ENCODE data around the gene DRC1.

DRC1 gene

GRCh38 chr2:26394694-26395093 is 7.0 kb upstream of the DRC1 start:
- H3K27me3 ChIP-seq, result no peaks in the 10 kb centered on the region
- peaks cover under 1 to 1% of the 10 kb centered on the region in 2 experiments for H3K4me1 ChIP-seq (ENCODE audit: control insufficient read depth in 1 of 2, insufficient read depth in 1 of 2, low read depth in 1 of 2, low read length in 1 of 2)
- H3K4me3 ChIP-seq (ENCODE audit: low read depth in 1 of 2, low read length in 1 of 2), result no peak overlapping the region
- TF ChIP-seq CTCF (IDR thresholded peaks at IDR 0.05), result no peak
- no peak overlapping the region for H3K27ac ChIP-seq
- no peaks in the 10 kb centered on the region for H3K9me3 ChIP-seq
- H3K36me3 ChIP-seq, result peaks cover 5% of the 10 kb centered on the region

GRCh38 chr2:26395394-26395793 is 6.3 kb upstream of the DRC1 start:
- Histone ChIP-seq H3K27me3 (no peaks in the 10 kb centered on the region), H3K36me3 (peaks cover 3% of the 10 kb centered on the region), H3K4me3 (ENCODE audit: low read depth in 1 of 2, low read length in 1 of 2) (no peak overlapping the region), H3K27ac (no peak overlapping the region), H3K4me1 (ENCODE audit: control insufficient read depth in 1 of 2, insufficient read depth in 1 of 2, low read depth in 1 of 2, low read length in 1 of 2) (peaks cover 5% of the 10 kb centered on the region in 2 experiments), H3K9me3 (no peaks in the 10 kb centered on the region)
- no peak for TF ChIP-seq CTCF (IDR thresholded peaks at IDR 0.05)

- H3K4me1 ChIP-seq (ENCODE audit: control insufficient read depth in 1 of 2, insufficient read depth in 1 of 2, low read depth in 1 of 2, low read length in 1 of 2), result peaks cover 5 to 9% of the 10 kb centered on the region in 2 experiments
- no peak overlapping the region for H3K27ac ChIP-seq
- no peak for TF ChIP-seq CTCF (IDR thresholded peaks at IDR 0.05)
- H3K4me3 ChIP-seq (ENCODE audit: low read depth in 1 of 2, low read length in 1 of 2), result no peak overlapping the region
- peaks cover 12% of the 10 kb centered on the region for H3K27me3 ChIP-seq
- no peaks in the 10 kb centered on the region for H3K9me3 ChIP-seq
- no peaks in the 10 kb centered on the region for H3K36me3 ChIP-seq
Measured at GRCh38 chr2:26396734-26397298, 4.9 kb upstream of the DRC1 start.

- H3K27ac ChIP-seq, result no peak overlapping the region
- no peak overlapping the region for H3K4me3 ChIP-seq (ENCODE audit: low read depth in 1 of 2, low read length in 1 of 2)
- no peak for TF ChIP-seq CTCF (IDR thresholded peaks at IDR 0.05)
- peaks cover 25% of the 10 kb centered on the region for H3K27me3 ChIP-seq
- H3K9me3 ChIP-seq, result no peaks in the 10 kb centered on the region
- H3K36me3 ChIP-seq, result no peaks in the 10 kb centered on the region
- H3K4me1 ChIP-seq (ENCODE audit: control insufficient read depth in 1 of 2, insufficient read depth in 1 of 2, low read depth in 1 of 2, low read length in 1 of 2), result peaks cover 5 to 12% of the 10 kb centered on the region in 2 experiments
Measured at GRCh38 chr2:26399771-26400376, 1.8 kb upstream of the DRC1 start.

GRCh38 chr2:26400723-26401122 is 997 bp upstream of the DRC1 start:
- peaks cover 25% of the 10 kb centered on the region for H3K27me3 ChIP-seq
- H3K36me3 ChIP-seq, result no peaks in the 10 kb centered on the region
- no peaks in the 10 kb centered on the region for H3K9me3 ChIP-seq
- peaks cover 5 to 12% of the 10 kb centered on the region in 2 experiments for H3K4me1 ChIP-seq (ENCODE audit: control insufficient read depth in 1 of 2, insufficient read depth in 1 of 2, low read depth in 1 of 2, low read length in 1 of 2)
- H3K27ac ChIP-seq, result no peak overlapping the region
- TF ChIP-seq CTCF (IDR thresholded peaks at IDR 0.05), result no peak
- no peak overlapping the region for H3K4me3 ChIP-seq (ENCODE audit: low read depth in 1 of 2, low read length in 1 of 2)
